GM19023 (cell line): Measurements from ENCODE around the gene EIF5A.
"Not testable (repeated sequence)": the region's sequence is repeated elsewhere in the genome, so short reads cannot be mapped to it uniquely, and the experiment has no call there.

Experiments
- ATAC-seq: cut with Tn5 transposase; IDR thresholded peaks from one replicate; pipeline ENCODE4 v1.9.1; 2021; ENCODE audit warnings: mild to moderate bottlenecking, moderate library complexity; ENCODE audit not compliant: unreplicated experiment

The EIF5A gene

DNA sequence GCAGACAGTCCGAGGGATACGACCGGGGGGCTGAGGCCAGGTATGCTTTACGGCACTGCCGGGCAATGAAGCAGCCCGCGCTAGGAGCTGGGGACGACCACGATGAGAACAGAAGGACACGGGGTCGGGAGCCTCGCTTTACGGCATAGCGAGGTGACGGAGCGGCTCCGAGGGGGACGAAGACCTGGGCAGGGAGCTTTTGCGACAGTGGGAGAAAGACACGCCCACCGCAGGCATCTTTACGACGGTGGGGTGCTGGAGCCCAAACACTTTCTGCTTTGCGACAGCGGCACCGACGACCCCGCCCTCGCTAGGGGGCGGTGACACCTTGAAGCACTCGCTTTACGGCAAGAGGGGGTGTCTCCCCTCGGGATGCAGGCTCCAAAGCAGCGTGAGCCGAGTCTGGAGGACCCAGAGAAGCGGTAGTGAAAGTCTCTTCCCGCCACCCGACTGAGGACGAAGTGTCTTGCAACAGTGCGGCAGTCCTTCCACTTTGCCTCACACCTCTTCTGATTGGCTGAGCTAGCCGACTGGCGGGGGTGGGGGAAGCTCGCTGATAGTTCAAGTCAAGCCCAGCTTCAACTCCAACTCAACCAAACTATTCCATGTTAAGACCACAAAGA, 22.1 kb downstream of the EIF5A start:
- ATAC-seq, result peak; percentile 51

DNA sequence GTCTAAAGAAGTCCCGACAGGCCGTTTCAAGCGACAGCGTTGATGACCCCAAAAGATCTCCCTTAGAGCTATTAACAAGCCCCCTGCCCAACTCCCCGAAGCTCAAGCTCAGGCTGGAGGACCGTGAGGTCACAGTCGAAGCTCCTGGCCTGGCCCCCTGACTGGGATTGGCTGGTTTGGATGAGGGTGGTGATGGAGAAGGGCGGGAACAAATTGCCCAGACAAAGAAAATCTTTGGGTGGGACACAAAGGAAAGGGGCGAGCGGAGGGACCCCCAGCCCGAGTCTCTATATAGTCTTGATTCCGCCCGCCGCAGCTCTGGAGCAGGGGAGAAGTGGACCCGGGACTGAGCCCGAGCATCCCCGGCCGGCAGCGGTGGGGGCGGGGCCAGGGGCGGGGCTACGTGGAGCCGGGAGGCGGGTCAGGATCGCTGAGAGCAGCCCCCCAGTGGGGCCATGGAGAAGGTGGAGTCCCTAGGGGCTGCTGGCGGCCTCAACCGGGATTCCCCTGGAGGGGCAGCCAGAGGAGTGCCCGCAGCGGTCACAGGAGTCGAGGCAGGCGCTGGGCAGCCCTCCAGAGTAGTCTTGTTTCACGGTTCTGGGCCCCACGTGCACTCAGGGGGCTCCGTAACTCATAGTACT, 22.7 kb downstream of the EIF5A start:
- ATAC-seq, result peak; percentile 52

DNA sequence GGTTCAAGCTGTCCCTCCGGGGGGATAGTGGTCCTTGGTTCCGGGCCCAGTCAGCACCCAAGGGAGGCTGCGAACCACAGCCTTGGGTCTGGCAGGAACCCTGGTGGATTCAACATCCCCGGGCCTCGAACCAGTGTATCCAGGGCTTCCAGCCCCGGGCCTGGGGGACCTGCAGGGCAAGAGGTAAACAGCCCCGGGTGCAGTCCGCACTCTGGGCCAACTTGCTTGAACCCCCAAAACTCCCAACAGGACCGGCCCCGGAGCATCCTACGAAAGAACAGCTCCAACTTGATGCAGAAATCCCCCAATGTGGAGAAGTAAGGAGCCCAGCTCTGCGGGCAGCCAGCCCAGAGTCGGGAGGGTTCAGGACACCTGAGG, 23.2 kb downstream of the EIF5A start:
- no peak for ATAC-seq

DNA sequence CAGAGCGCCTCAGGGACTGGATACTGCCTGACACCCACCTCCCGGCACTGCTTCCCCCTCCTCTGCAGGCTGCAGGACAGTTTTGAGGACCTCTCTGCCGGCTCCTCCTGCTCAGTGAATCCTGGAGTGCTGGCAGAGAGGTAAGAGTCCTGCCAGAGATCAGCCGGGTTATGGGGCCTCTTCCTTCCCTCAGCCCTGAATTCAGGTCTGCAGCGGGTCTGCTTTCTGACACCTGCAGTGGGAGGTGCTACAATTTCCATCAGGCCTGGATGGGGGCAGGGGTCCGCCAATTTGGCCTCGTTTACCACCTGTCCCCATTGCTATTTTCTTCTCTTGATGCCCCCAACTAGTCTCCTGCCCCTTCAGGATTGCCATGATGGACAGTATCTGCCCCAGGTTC, 24.7 kb downstream of the EIF5A start:
- no peak for ATAC-seq

DNA sequence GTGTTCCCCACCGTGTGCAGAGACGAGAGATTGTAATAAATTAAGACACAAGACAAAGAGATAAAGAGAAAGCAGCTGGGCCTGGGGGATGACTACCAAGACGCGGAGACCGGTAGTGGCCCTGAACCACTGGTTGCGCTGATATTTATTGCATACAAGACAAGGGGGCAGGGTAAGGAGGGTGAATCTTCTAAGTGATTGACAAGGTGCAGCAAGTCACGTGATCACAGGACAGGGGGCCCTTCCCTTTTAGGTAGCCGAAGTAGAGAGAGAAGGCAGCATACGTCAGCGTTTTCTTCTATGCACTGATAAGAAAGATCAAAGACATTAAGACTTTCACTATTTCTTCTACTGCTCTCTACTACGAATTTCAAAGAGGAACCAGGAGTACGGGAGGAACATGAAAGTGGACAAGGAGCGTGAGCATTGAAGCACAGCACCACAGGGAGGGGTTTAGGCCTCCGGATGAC, 25.2 kb downstream of the EIF5A start:
- ATAC-seq, result not testable (repeated sequence)

DNA sequence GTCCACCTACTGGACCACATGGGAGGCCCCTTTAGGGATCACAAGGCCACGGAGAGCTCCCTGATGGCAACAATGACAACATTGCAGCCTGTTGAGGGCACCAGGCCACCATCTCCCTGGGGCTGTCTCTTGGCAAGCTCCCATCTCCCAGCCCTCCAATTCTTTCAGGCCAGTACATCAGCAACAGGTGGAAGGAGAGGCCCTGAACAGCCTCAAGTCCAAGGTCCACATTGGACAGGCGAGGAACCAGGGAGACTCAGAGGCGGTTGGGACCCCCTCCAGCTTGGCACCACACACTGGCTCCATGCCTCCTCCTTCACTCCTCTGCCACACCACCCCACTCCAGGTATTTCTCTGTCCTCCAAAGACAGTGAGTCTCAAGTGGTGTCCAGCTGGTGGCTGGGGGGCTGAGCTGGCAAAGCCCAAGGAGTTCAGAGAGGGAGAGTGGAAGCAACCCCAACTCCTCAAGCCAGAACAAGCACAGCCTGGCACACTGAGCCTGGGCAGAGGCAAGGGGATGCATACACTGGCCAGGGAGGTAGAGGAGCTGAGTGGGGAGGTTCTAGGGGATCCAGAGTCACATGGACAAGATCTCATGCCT, 27.6 kb downstream of the EIF5A start:
- no peak for ATAC-seq

DNA sequence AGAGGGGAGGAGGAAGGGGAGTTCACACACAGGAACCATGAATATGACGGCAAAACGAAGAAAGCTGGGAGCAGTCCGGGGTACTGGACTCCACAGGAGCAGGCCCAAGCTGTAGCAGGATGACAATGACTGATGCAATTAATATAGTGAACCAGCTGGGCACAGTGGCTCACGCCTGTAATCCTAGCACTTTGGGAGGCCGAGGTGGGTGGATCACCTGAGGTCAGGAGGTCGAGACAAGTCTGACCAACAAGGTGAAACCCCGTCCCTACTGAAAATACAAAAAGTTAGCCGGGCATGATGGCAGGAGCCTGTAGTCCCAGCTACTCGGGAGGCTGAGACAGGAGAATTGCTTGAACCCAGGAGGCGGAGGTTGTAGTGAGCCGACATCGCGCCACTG, 28.3 kb downstream of the EIF5A start:
- ATAC-seq, result not testable (repeated sequence)

DNA sequence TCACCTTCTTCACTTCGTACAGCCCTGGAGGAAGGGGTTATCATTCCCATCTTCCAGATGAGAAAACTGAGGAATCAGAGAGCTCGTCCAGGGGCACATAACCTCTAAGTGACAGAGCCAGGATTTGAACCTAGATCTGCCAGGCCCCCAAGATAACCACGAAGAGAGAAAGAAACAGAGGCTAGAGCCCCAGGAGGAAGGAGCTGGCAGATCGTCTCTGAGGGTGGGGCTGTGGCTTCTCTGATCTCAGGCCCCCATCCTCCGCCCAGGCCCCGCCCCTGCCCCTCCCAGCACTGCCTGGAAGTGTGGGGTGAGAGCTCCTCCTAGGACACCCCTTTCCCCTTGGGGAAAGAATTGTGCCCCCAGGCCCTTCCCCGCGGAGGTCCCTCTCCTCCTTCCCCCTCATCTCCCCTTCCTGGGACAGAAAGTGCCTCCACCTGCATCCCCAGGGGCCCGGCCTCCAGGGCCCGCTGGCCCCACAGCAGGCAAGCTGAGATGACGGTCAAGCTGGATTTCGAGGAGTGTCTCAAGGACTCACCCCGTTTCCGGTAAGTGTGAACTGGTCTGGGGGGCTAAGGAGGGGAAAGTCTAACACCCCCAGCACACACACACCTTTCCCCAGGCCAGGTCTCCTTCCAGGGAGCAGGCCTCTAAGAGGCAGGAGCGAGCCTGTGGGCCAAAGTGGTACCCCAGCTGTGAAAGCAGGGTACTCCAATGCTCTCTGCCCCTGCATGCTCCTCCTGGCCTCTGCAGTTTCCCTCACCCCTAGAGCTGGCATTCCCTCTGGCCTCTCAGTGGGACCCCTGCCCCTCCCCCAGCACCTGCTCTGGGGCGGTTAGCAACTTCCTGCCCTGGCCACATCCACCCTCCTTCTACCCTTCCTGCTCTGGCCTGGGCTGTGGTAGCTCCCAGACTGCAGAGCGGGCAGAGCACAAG, 29.1 kb downstream of the EIF5A start, which contains the start of gene ACAP1:
TSS of gene ACAP1 (plus strand) at position 290 of the 936 bp plus-strand sequence. CDS start at position 496, 206 bp downstream.
- ATAC-seq, result peak; percentile 72

DNA sequence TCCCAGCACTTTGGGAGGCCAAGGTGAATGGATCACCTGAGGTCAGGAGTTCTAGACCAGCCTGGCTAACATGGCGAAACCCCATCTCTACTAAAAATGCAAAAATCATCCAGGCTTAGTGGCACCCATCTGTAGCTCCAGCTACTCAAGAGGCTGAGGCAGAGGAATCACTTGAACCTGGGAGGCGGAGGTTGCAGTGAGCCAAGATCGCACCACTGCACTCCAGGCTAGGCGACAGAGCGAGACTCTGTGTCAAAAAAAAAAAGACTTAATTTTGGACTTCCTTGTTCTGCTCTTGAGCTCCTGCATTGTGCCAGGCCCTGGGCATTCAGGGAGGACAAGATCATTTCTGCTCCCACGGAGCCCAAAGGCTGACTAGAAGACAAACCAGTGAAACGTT, 30.2 kb downstream of the EIF5A start:
- not testable (repeated sequence) for ATAC-seq

DNA sequence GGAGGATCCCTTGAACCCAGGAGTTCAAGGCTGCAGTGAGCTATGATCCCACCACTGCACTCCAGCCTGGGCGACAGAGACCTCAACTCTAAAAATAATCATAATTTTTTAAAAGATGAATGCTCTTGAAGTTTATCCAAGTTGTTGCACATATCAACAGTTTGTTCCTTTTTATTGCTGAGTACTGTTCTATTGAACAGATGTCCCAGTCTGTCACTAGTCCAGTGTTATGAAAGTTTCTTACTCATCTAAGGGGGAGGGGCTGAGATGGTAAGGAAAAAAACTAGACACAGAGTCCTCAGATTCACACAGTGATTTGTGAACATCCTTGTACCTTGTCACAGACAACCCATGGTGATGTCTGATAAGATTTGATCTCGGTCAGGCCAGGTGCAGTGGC, 32.8 kb downstream of the EIF5A start:
- ATAC-seq, result no peak

DNA sequence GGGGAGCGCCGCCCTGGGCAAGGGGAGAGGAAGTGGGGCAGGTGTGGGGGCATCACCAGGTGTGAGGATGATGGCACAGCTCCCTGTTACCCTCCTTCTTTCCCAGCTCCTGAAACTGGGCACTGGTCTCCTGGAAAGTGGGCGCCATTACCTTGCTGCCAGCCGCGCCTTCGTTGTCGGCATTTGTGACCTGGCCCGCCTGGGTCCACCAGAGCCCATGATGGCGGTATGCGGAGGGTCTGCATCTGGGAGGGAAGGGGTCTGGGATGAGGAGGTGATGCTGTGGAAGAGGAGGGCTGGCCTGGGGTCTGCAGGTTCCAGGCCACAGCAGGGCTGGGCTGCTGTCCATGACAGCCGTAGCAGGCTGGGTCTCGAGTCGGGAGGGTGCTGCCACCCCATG, 34.4 kb downstream of the EIF5A start:
- ATAC-seq, result no peak

DNA sequence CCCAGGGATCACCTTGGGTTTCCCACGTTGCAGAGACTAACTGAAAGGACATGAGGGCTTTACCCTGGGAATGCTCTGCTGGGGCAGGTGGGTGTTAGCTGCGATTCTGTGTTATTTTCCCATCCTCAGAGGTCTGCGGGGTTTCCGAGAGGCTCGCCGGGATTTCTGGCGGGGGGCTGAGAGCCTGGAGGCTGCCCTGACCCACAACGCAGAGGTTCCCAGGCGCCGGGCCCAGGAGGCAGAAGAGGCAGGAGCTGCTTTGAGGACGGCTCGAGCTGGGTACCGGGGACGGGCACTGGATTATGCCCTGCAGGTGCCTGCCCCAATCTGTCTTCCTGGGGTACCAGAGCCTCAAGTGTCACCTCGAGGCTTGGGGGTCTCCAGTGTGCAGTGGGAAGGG, 35.8 kb downstream of the EIF5A start:
- ATAC-seq, result no peak

DNA sequence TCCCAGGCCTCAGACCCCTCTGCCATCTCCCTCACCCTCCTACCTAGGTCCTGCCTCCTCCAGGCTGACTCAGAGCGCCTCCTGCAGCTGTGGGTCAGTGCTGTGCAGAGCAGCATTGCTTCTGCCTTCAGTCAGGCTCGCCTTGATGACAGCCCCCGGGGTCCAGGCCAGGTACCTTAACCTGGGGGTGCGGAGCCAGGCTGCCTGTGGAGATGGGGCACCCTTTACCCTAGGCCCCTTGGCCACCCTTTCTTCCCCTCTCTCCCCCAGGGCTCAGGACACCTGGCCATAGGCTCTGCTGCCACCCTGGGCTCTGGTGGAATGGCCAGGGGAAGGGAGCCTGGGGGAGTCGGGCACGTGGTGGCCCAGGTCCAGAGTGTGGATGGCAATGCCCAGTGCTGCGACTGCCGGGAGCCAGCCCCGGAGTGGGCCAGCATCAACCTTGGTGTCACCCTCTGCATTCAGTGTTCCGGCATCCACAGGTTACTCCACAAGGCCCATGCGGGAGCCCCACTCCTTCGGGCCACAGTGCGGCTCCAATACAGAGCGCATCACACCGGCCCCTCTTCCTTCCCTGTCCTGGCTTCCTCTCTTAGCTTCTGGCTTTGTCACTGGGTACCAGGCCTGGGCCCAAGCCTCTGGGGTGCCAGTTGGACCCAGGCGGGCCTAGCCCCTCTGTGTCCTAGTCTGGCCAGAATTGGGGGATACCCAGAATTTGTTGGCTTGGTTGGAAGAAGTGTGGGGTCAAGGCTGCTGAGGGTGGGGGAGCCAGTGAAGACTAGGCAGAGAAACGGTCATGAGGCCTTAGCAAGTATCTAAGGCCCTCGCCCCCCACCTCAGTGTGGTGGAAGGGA, 39.6 kb downstream of the EIF5A start:
- ATAC-seq, result no peak

DNA sequence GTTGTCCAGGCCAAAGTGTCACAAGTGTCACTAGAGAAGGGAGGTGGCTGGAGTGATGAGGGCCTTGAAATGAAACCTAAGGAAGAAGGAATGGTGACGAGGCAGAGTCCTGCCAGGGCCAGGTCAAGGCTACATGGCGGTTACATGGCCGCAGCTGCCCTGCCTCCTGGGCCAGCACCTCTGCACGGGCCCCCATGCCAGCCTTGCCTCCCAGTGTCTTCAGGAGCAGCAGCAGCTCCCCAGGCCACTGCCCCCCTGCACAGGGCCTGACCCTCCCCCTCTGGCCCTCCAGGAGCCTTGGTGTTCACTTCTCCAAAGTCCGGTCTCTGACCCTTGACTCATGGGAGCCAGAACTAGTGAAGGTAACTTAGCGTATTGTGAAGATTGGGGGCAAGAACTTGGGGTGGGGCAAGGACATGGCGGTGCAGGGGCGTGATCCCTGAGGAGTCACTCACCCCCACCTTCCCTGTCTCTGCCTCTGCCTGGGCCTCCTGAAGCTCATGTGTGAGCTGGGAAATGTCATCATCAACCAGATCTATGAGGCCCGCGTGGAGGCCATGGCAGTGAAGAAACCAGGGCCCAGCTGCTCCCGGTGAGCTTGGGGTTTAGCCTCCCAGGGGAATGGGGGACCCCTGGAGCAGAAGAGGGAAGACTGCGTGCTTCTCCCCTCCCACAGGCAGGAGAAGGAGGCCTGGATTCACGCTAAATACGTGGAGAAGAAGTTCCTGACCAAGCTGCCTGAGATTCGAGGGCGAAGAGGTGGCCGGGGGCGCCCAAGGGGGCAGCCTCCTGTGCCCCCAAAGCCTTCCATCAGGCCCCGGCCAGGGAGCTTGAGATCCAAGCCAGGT, 40.4 kb downstream of the EIF5A start:
- no peak for ATAC-seq

DNA sequence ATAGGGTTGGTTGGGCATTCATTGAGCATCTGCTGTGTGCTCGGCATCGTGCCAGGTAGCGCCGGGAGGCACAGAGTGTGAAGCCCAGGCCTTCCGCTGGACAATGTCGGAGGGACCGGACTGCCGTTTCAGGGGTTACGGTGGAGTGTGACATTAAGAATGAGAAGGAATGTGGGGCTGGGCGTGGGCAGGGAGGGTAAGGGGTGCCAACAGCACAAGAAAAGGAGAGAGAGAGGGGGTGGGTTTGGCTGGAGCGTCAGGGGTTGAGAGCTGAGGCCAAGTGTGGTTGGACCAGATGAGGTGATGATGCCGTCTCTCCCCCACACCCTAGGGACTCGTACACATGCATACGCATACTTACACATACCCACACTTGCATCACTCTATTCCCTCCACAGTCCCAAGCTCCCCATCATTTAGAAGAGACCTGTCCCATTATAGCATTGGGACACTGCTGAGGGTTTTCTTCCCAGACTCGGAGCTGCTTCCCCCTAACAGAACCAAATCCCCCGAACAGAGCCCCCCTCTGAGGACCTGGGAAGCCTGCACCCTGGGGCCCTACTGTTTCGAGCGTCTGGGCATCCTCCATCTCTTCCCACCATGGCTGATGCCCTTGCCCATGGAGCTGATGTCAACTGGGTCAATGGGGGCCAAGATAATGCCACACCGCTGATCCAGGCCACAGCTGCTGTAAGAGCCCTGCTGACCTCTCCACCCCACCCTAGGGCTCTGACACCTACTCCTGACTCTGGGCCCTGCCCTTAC, 41.2 kb downstream of the EIF5A start:
- no peak for ATAC-seq

DNA sequence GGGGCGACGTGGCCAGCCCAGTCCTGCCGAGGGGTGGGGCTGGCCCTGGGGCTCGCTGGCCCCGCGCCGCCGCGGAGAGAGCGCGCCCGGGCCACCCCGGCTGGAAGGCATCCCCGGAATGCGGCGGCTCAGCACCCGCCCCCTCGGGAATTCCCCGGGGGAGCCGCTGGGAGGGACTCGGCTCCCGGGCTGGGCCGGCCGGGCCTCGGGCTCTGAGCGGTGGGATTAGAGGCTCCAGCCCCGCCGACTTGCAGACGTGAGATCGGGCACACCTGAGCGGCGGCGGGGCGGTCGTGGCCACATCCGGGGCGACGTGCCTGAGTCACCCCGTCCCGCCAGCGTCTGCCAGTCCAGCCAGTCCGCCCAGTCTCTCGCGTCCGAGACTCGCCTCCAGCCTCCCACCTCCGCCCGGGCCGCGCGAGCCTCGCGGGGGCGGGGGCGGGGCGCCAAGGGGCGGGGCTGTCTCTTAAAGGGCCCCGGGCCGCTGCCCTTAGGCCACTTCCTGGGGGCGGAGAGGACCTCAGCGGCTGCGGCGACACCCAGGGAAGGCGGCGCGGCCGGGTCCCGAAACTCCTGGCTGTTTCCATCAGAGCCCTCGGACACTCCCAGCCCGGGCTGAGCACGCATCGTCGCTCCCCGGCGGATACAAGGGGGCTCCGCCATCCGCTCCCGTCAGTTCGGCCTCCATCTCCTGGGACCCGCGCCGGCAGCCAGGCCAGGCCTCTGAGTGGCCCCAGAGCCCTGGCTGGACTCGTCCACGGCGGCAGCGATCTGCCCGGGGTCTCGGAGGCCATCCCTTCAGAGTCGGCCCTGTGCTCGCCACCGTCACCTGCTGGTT, 44.5 kb downstream of the EIF5A start, which contains the start of gene KCTD11:
TSS of gene KCTD11 (plus strand) at position 498 of the 838 bp plus-strand sequence.
- ATAC-seq, result peak; percentile 65

DNA sequence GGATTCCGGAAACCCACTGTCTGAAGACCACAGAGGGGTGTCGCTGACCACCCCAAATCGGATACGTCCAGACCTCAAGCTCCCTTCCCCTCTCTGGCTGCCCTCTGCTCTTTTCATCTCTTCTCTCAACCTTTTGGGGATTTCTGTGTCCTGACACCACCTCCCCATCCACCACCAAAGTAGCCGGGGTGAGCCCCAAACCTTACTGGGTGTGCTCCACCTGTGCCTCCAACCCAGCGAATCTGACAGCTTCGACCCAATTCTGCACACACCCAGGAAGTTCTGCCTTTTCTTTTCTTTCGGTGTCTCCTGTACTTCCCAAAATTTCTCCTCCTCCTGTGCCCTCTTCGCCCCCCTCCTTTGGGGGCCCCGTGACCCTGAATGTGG, 45.1 kb downstream of the EIF5A start:
- no peak for ATAC-seq
